Panc1 (cell line): ENCODE data around the gene KIAA1755. TPM values are rescaled to one million over a fixed set of nuclear protein-coding genes. Genes with fewer than 3 reads are reported as not detected.

Source experiments
- ATAC-seq: fragments of 200-7000 bp; cut with Tn5 transposase; 2 replicates; pipeline ENCODE4 v1.9.1; 2020; ENCODE audit warnings: mild to moderate bottlenecking, moderate library complexity
- BruUV-seq: library from RNA; stranded (reverse); fragments of 400-500 nt; replicated peaks from 2 replicates; lab custom pipeline; 2021; lab: Mats Ljungman, UMichigan
- CTCF ChIA-PET: fragments of 300-600 bp; sonication (Branson Sonifier 250); formaldehyde crosslinking; loops from one replicate; lab custom pipeline; 2022; ENCODE audit warnings: antibody characterized with exemption; lab: Charles Lee
- POLR2A ChIA-PET: fragments of 300-600 bp; sonication (Branson Sonifier 250); formaldehyde crosslinking; loops from one replicate; lab custom pipeline; 2022; ENCODE audit warnings: antibody characterized with exemption; lab: Charles Lee
- DNase-seq: peaks from one replicate; pipeline ENCODE4 v3.0.0-alpha.2; 2010; ENCODE audit warnings: low read depth, low spot score
- H3K27ac ChIP-seq: 2 replicates; pipeline ENCODE4 v1.5.1; 2011; ENCODE audit warnings: mild to moderate bottlenecking, low read length, inconsistent platforms
- H3K27me3 ChIP-seq: fragments of 200-500 bp; sonication (Bioruptor generic); 2 replicates; pipeline ENCODE4 v1.6.0; 2014; ENCODE audit warnings: low read length, inconsistent platforms; ENCODE audit not compliant: control insufficient read depth, insufficient read depth
- H3K36me3 ChIP-seq: fragments of 200-500 bp; sonication (Bioruptor generic); 2 replicates; pipeline ENCODE4 v1.5.1; 2014; ENCODE audit warnings: inconsistent platforms, mild to moderate bottlenecking, low read length, moderate library complexity; ENCODE audit not compliant: control insufficient read depth, insufficient read depth
- H3K4me1 ChIP-seq: 2 replicates; pipeline ENCODE4 v1.5.1; 2011; ENCODE audit warnings: inconsistent platforms, mild to moderate bottlenecking, low read length, moderate library complexity; ENCODE audit not compliant: control insufficient read depth, insufficient read depth
- H3K4me3 ChIP-seq, 2 experiments: 2 replicates each; pipeline ENCODE4 v1.5.1; 2011 to 2012; ENCODE audit warnings: low read depth in 2 of 2, low read length in 2 of 2, mild to moderate bottlenecking in 2 of 2, inconsistent platforms in 1 of 2, moderate library complexity in 1 of 2
- H3K9me3 ChIP-seq: fragments of 200-500 bp; sonication (Bioruptor generic); 2 replicates; pipeline ENCODE4 v1.5.1; 2014; ENCODE audit warnings: low read depth, mild to moderate bottlenecking, inconsistent platforms, low read length, moderate library complexity; ENCODE audit not compliant: control insufficient read depth, insufficient read depth
- POLR2AphosphoS5 ChIP-seq: IDR thresholded peaks from 2 replicates; pipeline ENCODE4 v1.6.1; 2012; ENCODE audit warnings: mild to moderate bottlenecking, low read depth, low read length, moderate library complexity
- SIN3A ChIP-seq: IDR thresholded peaks from 2 replicates; pipeline ENCODE4 v1.6.1; 2012; ENCODE audit warnings: low read depth, mild to moderate bottlenecking, low read length, moderate library complexity, borderline replicate concordance; ENCODE audit not compliant: insufficient read depth
- TCF7L2 ChIP-seq: IDR thresholded peaks from 2 replicates; pipeline ENCODE4 v1.6.1; 2011; ENCODE audit warnings: mild to moderate bottlenecking, low read depth, low read length, inconsistent platforms
- in situ Hi-C: cut with HindIII; loops from 2 replicates; pipeline ENCODE4 v1.10.0; 2016; ENCODE audit warnings: low sequenced_read_pairs, low pct_unique_long_range_greater_than_20kb
- intact Hi-C: fragments of 100-400 bp; cut with micrococcal nuclease; formaldehyde crosslinking; loops from one replicate; pipeline ENCODE4 v1.10.0; 2022; ENCODE audit not compliant: unreplicated experiment
- total RNA-seq: library from RNA; stranded (reverse); gene quantifications from one replicate; pipeline ENCODE4 v1.2.1, GENCODE V29; 2021; ENCODE audit not compliant: unreplicated experiment
- TF ChIP-seq, protein P1 (sequence below): fragments of 450-650 bp; IDR thresholded peaks from 2 replicates; pipeline ENCODE4 v1.5.1; 2017; ENCODE audit warnings: mild to moderate bottlenecking
- TF ChIP-seq, protein P2 (sequence below), 2 experiments: IDR thresholded peaks; 2 replicates each; pipeline ENCODE4 v1.6.1; 2011 to 2012; ENCODE audit warnings: low read depth in 2 of 2, control low read depth in 1 of 2, low read length in 1 of 2, mild to moderate bottlenecking in 1 of 2, moderate library complexity in 1 of 2; ENCODE audit not compliant: insufficient read depth in 1 of 2

KIAA1755 gene
- total RNA-seq, 1 experiment from 2014 or later: 0.08 TPM

DNA sequence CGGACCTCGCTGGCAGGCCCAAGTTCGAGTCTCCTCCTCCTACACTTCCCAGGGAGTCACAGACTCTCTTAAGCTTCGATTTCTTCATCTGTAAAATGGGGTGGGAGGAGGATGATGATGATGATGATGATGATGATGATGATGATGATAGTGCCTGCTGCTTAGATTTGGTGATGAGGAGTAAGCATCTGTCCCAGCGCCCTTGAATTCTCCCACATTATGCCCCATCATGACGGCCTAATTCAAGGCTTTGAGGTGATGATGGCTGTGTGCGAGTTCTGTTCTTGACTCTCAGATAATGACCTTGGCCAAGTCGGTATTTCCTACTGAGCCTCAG, 487 bp upstream of the KIAA1755 start:
- Histone ChIP-seq H3K4me1 (no peaks in the 10 kb centered on the region), H3K27ac (no peak overlapping the region), H3K36me3 (no peaks in the 10 kb centered on the region), H3K27me3 (peaks cover 2% of the 10 kb centered on the region; the same call in 1 of the 2 replicates), H3K9me3 (no peaks in the 10 kb centered on the region), H3K4me3 (no peak overlapping the region)
- intact Hi-C loops (no loop called here), in situ Hi-C loops (no loop called here)
- ChIA-PET POLR2A (no interaction called here), CTCF (no interaction called here)
- ATAC-seq: no peak
- no peak for TF ChIP-seq TCF7L2
- no peak for TF ChIP-seq POLR2AphosphoS5
- TF ChIP-seq SIN3A: no peak
- TF ChIP-seq, protein P1, sequence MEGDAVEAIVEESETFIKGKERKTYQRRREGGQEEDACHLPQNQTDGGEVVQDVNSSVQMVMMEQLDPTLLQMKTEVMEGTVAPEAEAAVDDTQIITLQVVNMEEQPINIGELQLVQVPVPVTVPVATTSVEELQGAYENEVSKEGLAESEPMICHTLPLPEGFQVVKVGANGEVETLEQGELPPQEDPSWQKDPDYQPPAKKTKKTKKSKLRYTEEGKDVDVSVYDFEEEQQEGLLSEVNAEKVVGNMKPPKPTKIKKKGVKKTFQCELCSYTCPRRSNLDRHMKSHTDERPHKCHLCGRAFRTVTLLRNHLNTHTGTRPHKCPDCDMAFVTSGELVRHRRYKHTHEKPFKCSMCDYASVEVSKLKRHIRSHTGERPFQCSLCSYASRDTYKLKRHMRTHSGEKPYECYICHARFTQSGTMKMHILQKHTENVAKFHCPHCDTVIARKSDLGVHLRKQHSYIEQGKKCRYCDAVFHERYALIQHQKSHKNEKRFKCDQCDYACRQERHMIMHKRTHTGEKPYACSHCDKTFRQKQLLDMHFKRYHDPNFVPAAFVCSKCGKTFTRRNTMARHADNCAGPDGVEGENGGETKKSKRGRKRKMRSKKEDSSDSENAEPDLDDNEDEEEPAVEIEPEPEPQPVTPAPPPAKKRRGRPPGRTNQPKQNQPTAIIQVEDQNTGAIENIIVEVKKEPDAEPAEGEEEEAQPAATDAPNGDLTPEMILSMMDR: no peak
- TF ChIP-seq, protein P2, sequence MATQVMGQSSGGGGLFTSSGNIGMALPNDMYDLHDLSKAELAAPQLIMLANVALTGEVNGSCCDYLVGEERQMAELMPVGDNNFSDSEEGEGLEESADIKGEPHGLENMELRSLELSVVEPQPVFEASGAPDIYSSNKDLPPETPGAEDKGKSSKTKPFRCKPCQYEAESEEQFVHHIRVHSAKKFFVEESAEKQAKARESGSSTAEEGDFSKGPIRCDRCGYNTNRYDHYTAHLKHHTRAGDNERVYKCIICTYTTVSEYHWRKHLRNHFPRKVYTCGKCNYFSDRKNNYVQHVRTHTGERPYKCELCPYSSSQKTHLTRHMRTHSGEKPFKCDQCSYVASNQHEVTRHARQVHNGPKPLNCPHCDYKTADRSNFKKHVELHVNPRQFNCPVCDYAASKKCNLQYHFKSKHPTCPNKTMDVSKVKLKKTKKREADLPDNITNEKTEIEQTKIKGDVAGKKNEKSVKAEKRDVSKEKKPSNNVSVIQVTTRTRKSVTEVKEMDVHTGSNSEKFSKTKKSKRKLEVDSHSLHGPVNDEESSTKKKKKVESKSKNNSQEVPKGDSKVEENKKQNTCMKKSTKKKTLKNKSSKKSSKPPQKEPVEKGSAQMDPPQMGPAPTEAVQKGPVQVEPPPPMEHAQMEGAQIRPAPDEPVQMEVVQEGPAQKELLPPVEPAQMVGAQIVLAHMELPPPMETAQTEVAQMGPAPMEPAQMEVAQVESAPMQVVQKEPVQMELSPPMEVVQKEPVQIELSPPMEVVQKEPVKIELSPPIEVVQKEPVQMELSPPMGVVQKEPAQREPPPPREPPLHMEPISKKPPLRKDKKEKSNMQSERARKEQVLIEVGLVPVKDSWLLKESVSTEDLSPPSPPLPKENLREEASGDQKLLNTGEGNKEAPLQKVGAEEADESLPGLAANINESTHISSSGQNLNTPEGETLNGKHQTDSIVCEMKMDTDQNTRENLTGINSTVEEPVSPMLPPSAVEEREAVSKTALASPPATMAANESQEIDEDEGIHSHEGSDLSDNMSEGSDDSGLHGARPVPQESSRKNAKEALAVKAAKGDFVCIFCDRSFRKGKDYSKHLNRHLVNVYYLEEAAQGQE (IDR thresholded peaks at IDR 0.05; ENCODE audit: insufficient read depth in 1 of 2, low read depth in 2 of 2, low read length in 1 of 2): no peak
- BruUV-seq: no TSS peak
- no peak for DNase-seq

DNA sequence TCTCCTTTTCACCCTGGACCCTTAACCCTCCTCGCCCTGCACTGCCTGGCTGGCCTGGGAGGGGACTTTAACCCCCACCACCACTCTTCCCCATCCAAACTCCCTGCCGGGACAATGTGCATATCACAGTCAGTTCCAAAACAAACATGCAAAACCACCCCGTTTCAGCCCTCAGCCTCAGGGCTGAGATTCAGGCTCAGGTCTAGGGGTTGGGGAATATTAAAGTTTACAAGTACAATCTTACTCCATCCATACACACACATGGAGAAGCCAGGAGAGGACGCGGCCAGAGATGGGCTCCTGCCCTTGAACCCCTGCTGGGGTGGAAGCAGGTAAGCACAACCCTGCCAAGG, 534 bp downstream of the KIAA1755 start:
- no TSS peak for BruUV-seq
- no peaks in the 10 kb centered on the region for H3K36me3 ChIP-seq
- intact Hi-C loops (no loop called here), in situ Hi-C loops (no loop called here)
- H3K27ac ChIP-seq: no peak overlapping the region
- no peak overlapping the region for H3K4me3 ChIP-seq
- ChIA-PET CTCF (interaction anchor here (0.6 kb wide), 1 partner anchor 12 kb away, joined by 4 read pairs; no protein-coding TSS in a partner anchor), POLR2A (no interaction called here)
- DNase-seq (no peak), ATAC-seq (peak; percentile 47; the same call in 1 of the 2 replicates)
- no peaks in the 10 kb centered on the region for H3K9me3 ChIP-seq
- H3K27me3 ChIP-seq: peaks cover 2% of the 10 kb centered on the region; the same call in 1 of the 2 replicates
- TF ChIP-seq POLR2AphosphoS5 (no peak), SIN3A (no peak), TCF7L2 (no peak)
- TF ChIP-seq, protein P2 (IDR thresholded peaks at IDR 0.05; ENCODE audit: insufficient read depth in 1 of 2, low read depth in 2 of 2, low read length in 1 of 2): no peak
- TF ChIP-seq, protein P1: no peak
- no peaks in the 10 kb centered on the region for H3K4me1 ChIP-seq
